B cell (primary cell): ENCODE results near the gene PRPF31.

Experiments
- CTCF ChIP-seq: fragments of 200-600 bp; IDR thresholded peaks from one replicate; pipeline ENCODE4 v1.8.0; 2022; ENCODE audit warnings: antibody characterized with exemption, mild to moderate bottlenecking
- EZH2 ChIP-seq: IDR thresholded peaks from 2 replicates; pipeline ENCODE4 v1.6.1; 2012; ENCODE audit warnings: borderline replicate concordance, low read depth, mild to moderate bottlenecking, moderate library complexity, low read length; ENCODE audit not compliant: insufficient read depth, poor library complexity, severe bottlenecking

- TF ChIP-seq CTCF = no peak
- no peak for TF ChIP-seq EZH2
Observed at GRCh38 chr19:54136086-54136863, 20.7 kb downstream of the PRPF31 start.
